ENCODE measurements around the gene CDH13.

- TF ChIP-seq FOS (IDR thresholded peaks at IDR 0.05; ENCODE audit: borderline replicate concordance, insufficient read depth, low read length) (no peak), EZH2 (IDR thresholded peaks at IDR 0.05; ENCODE audit: borderline replicate concordance, low read depth, low read length, severe bottlenecking) (no peak), POLR2A (IDR thresholded peaks at IDR 0.05; ENCODE audit: low read depth, low read length) (no peak), POLR2AphosphoS5 (IDR thresholded peaks at IDR 0.05; ENCODE audit: insufficient read depth, low read depth, low read length) (no peak)
- TF ChIP-seq, protein P1, sequence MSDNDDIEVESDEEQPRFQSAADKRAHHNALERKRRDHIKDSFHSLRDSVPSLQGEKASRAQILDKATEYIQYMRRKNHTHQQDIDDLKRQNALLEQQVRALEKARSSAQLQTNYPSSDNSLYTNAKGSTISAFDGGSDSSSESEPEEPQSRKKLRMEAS (IDR thresholded peaks at IDR 0.05; ENCODE audit: insufficient read depth, insufficient read length): no peak
- TF ChIP-seq, protein P2, sequence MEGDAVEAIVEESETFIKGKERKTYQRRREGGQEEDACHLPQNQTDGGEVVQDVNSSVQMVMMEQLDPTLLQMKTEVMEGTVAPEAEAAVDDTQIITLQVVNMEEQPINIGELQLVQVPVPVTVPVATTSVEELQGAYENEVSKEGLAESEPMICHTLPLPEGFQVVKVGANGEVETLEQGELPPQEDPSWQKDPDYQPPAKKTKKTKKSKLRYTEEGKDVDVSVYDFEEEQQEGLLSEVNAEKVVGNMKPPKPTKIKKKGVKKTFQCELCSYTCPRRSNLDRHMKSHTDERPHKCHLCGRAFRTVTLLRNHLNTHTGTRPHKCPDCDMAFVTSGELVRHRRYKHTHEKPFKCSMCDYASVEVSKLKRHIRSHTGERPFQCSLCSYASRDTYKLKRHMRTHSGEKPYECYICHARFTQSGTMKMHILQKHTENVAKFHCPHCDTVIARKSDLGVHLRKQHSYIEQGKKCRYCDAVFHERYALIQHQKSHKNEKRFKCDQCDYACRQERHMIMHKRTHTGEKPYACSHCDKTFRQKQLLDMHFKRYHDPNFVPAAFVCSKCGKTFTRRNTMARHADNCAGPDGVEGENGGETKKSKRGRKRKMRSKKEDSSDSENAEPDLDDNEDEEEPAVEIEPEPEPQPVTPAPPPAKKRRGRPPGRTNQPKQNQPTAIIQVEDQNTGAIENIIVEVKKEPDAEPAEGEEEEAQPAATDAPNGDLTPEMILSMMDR (IDR thresholded peaks at IDR 0.05; ENCODE audit: extremely low read depth in 1 of 2, insufficient read depth in 1 of 2, low read depth in 1 of 2, low read length in 2 of 2): no peak
These were observed 1163.1 kb downstream of the CDH13 start for GRCh38 chr16:83789642-83790401.

Data from endothelial cell of umbilical vein (primary cell).